ENCODE data around the gene RCOR1. TPM values are rescaled to one million over a fixed set of nuclear protein-coding genes. Genes with fewer than 3 reads are reported as not detected.

Gene RCOR1
- total and polyA plus RNA-seq, 2 of the 8 experiments (the other 6 are each of a cell fraction or from before 2014, with no cell fraction given) = 12.3 to 26.3 TPM

DNA sequence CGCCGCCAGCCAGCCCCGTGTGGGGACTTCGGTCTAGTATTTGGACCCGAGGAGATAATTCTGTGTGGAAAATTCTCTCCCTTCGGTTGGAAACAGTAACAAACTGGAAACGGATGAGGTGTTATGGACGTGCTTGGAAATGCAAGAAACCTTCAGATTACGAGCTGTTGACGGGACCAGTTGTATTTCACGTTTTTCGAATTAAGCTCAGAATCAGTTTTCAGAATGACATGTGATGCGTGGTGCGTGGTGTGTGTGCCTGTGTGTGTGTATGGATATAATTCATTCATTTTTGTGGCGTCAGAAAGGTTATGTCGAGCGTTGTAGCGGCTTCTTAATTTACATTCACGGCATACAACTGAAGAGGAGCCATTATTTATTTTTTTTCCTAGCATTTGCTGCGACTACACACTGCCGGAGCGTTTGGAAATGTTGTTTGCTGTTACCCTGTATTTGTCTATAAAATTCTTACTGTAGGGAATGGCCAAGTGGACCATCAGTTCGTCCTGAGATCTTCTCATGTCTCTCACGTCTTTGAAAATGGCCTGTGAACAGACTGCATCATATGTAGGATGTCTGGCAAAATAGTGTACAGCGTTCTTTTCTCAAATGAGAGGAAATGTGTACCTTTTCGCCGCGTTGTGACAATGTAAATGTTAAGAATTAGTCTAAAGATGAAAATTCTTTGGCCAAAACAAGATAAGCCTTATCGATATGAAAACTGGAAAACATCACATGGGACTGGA, 186.1 kb downstream of the RCOR1 start:
- 0 out of 2 replicates have a peak overlapping the region, but pooled peaks have one; percentile 48 for H2AFZ ChIP-seq (ENCODE audit: low read length)
- ChIA-PET POLR2A (ENCODE audit: partially characterized antibody) (interaction anchor here (1.4 kb wide), 1 partner anchor 84 kb away, joined by 4 read pairs; no protein-coding TSS in a partner anchor), CTCF (ENCODE audit: partially characterized antibody) (interaction anchor here (0.6 kb wide), 2 partner anchors 85 to 170 kb away, joined by 3 to 4 read pairs; no protein-coding TSS in a partner anchor)
- peaks cover 7% of the 10 kb centered on the region; the same call in 1 of the 2 replicates for H3K23me2 ChIP-seq (ENCODE audit: low read depth, low read length)
- H4K5ac ChIP-seq (ENCODE audit: insufficient read length, low read depth, low read length) = no peak overlapping the region
- no peak for DNase-seq (ENCODE audit: low read depth in 1 of 2, low spot score in 2 of 2)
- H2BK120ac ChIP-seq (replicated peaks; ENCODE audit: low read depth, low read length) = no peak overlapping the region
- no peak overlapping the region for H3K14ac ChIP-seq (ENCODE audit: insufficient read length)
- no peak overlapping the region for H2BK12ac ChIP-seq (ENCODE audit: low read depth, low read length)
- H3K23ac ChIP-seq (ENCODE audit: insufficient read length) = no peak overlapping the region
- peak overlapping the region in 2 of 4 experiments; percentile 40 to 59; a peak in 3 of 7 replicates for H3K9ac ChIP-seq (replicated peaks in 1 of 4; ENCODE audit: extremely low read depth in 1 of 4, low read depth in 3 of 4, low read length in 3 of 4)
- no peaks in the 10 kb centered on the region for H3K9me3 ChIP-seq (ENCODE audit: insufficient read depth in 2 of 2, low read depth in 1 of 2, low read length in 1 of 2)
- TF ChIP-seq RNF2 (IDR thresholded peaks at IDR 0.05; ENCODE audit: borderline replicate concordance, low read depth, low read length, missing control alignments, poor library complexity, severe bottlenecking) = no peak
- TF ChIP-seq HDAC2 (IDR thresholded peaks at IDR 0.05; ENCODE audit: borderline replicate concordance in 1 of 2, low read depth in 2 of 2, low read length in 2 of 2) = 0 out of 4 replicates have a peak, but pooled peaks of 1 of the 2 experiments have one; percentile 11
- TF ChIP-seq EZH2 (IDR thresholded peaks at IDR 0.05; ENCODE audit: low read depth, low read length, severe bottlenecking) = peak; percentile 4
- peak overlapping the region; percentile 86 to 87 for H3K4me2 ChIP-seq (ENCODE audit: insufficient read depth in 1 of 2, low read depth in 2 of 2, low read length in 2 of 2)
- H3K27me3 ChIP-seq (replicated peaks in 1 of 4; ENCODE audit: control insufficient read depth in 3 of 4, extremely low read depth in 1 of 4, insufficient read depth in 3 of 4, low read length in 3 of 4) = peaks cover 0 to 10% (median 8%) of the 10 kb centered on the region in 4 experiments; a peak in 5 of 7 replicates
- no peak overlapping the region for H3K56ac ChIP-seq (replicated peaks; ENCODE audit: insufficient read length, low read depth, low read length)
- no peak overlapping the region for H2BK20ac ChIP-seq (ENCODE audit: low read length)
- peaks cover 0 to 33% of the 10 kb centered on the region in 2 experiments; a peak in 2 of 4 replicates for H3K79me2 ChIP-seq (ENCODE audit: control insufficient read depth in 1 of 2, insufficient read depth in 2 of 2, low read length in 2 of 2)
- no peak for FAIRE-seq
- no peak overlapping the region for H2BK15ac ChIP-seq (ENCODE audit: low read length)
- H4K8ac ChIP-seq (ENCODE audit: extremely low read depth, insufficient read depth, low read length) = no peak overlapping the region
- peaks cover 3 to 13% (median 8%) of the 10 kb centered on the region in 4 experiments for H3K4me1 ChIP-seq (replicated peaks in 1 of 4; ENCODE audit: control insufficient read depth in 3 of 4, insufficient read depth in 4 of 4, low read length in 3 of 4)
- H2AK5ac ChIP-seq (ENCODE audit: low read depth, low read length) = no peak overlapping the region
- no peaks in the 10 kb centered on the region for H3K79me1 ChIP-seq (ENCODE audit: low read depth, low read length)
- no peak overlapping the region for H3K27ac ChIP-seq (ENCODE audit: low read depth, low read length)
- no peak overlapping the region for H4K91ac ChIP-seq (replicated peaks; ENCODE audit: insufficient read length, low read length)
- peaks cover 0 to 1% of the 10 kb centered on the region in 2 experiments for H4K20me1 ChIP-seq (replicated peaks in 1 of 2; ENCODE audit: control insufficient read depth in 1 of 2, insufficient read depth in 2 of 2, low read length in 2 of 2)
- no peak overlapping the region for H3K4ac ChIP-seq (replicated peaks; ENCODE audit: insufficient read length, low read depth, low read length)
- no peaks in the 10 kb centered on the region; a peak in 1 of 8 replicates for H3K36me3 ChIP-seq (ENCODE audit: control insufficient read depth in 2 of 4, insufficient read depth in 4 of 4, low read length in 3 of 4)
- H3K4me3 ChIP-seq (ENCODE audit: extremely low read depth in 1 of 4, insufficient read depth in 2 of 4, low read depth in 3 of 4, low read length in 4 of 4) = peak overlapping the region; percentile 39 to 88 (median 58)
- WGBS, 2 experiments (ENCODE audit: extremely low coverage in 1 of 2, insufficient coverage in 1 of 2, insufficient read length in 1 of 2, insufficient replicate concordance in 2 of 2, low coverage in 1 of 2, low lambda C conversion rate in 2 of 2, missing lambda C conversion rate in 1 of 2) = 32% methylated on average over 29 of the region's 29 CpGs; no CpG with 5 or more reads in 1 of the 2 experiments
- H2BK5ac ChIP-seq (ENCODE audit: low read depth, low read length) = no peak overlapping the region
- H3K18ac ChIP-seq (ENCODE audit: extremely low read depth, low read length) = no peak overlapping the region
